Endothelial cell of umbilical vein (primary cell): ENCODE data around the gene SFXN4. TPM values are rescaled to one million over a fixed set of nuclear protein-coding genes. Genes with fewer than 3 reads are reported as not detected.

ENCODE experiments used
- BruUV-seq: library from RNA; stranded (reverse); fragments of 400-500 nt; replicated peaks from 2 replicates; lab custom pipeline; 2021; lab: Mats Ljungman, UMichigan
- CTCF ChIA-PET: fragments of 300-600, 350-600 bp; sonication (Branson Sonifier 250); formaldehyde crosslinking; loops from one replicate; lab custom pipeline; 2021; ENCODE audit warnings: antibody characterized with exemption, inconsistent platforms; lab: Charles Lee
- POLR2A ChIA-PET: fragments of 300-600, 350-600 bp; sonication (Branson Sonifier 250); formaldehyde crosslinking; loops from one replicate; lab custom pipeline; 2021; ENCODE audit warnings: antibody characterized with exemption, inconsistent platforms; lab: Charles Lee
- DNase-seq: peaks from one replicate; pipeline ENCODE4 v3.0.0-alpha.2; 2011; ENCODE audit warnings: low read depth, low spot score
- FAIRE-seq: peaks from 2 replicates; lab custom pipeline; 2011; peaks lifted over from hg19 to GRCh38; lab: Jason Lieb, UNC
- H2AFZ ChIP-seq: 2 replicates; pipeline ENCODE4 v1.6.0; 2012; ENCODE audit warnings: low read depth, low read length, control low read depth, inconsistent platforms
- H3K27ac ChIP-seq: 2 replicates; pipeline ENCODE4 v1.5.1; 2011; ENCODE audit warnings: low read depth, mild to moderate bottlenecking, control low read depth, low read length, moderate library complexity; ENCODE audit not compliant: insufficient read depth
- H3K27me3 ChIP-seq, 2 experiments: 2 replicates each; pipeline versions ENCODE4 v1.6.0 to v1.6.1; 2011; ENCODE audit warnings: low read length in 2 of 2, mixed read lengths in 1 of 2; ENCODE audit not compliant: control insufficient read depth in 2 of 2, insufficient read depth in 2 of 2
- H3K36me3 ChIP-seq, 2 experiments: 2 replicates in 1 of 2; 3 replicates in 1 of 2; pipeline ENCODE4 v1.5.1; 2011; ENCODE audit warnings: low read length in 2 of 2, mild to moderate bottlenecking in 1 of 2, moderate library complexity in 1 of 2; ENCODE audit not compliant: control insufficient read depth in 2 of 2, insufficient read depth in 2 of 2; ENCODE audit errors: extremely low read depth in 1 of 2
- H3K4me1 ChIP-seq: 3 replicates; pipeline ENCODE4 v1.5.1; 2011; ENCODE audit warnings: mild to moderate bottlenecking, low read length; ENCODE audit not compliant: control insufficient read depth, insufficient read depth; ENCODE audit errors: extremely low read depth
- H3K4me2 ChIP-seq: 2 replicates; pipeline ENCODE4 v1.6.1; 2011; ENCODE audit warnings: low read length, control low read depth, mixed read lengths; ENCODE audit not compliant: insufficient read depth
- H3K4me3 ChIP-seq, 3 experiments: fragments of 200-600 bp in 1 of 3; sonication (generic), shearing (Covaris generic) in 1 of 3; replicated peaks in 1 of 3; 2 replicates each; pipeline ENCODE4 v1.5.1; 2011 to 2016; ENCODE audit warnings: control low read depth in 3 of 3, low read length in 3 of 3, mild to moderate bottlenecking in 2 of 3, inconsistent platforms in 1 of 3, low read depth in 1 of 3, moderate library complexity in 1 of 3; ENCODE audit not compliant: insufficient read depth in 1 of 3
- H3K79me2 ChIP-seq: 2 replicates; pipeline ENCODE4 v1.6.0; 2012; ENCODE audit warnings: low read length, inconsistent platforms; ENCODE audit not compliant: control insufficient read depth, insufficient read depth
- H3K9ac ChIP-seq: replicated peaks from 2 replicates; pipeline ENCODE3; 2011; ENCODE audit warnings: low read length, control low read depth; ENCODE audit not compliant: insufficient read depth; ENCODE audit errors: extremely low read depth
- H3K9me1 ChIP-seq: replicated peaks from 3 replicates; pipeline ENCODE4 v1.6.0; 2011; ENCODE audit warnings: mild to moderate bottlenecking, low read length; ENCODE audit not compliant: control insufficient read depth, insufficient read depth; ENCODE audit errors: extremely low read depth
- H3K9me3 ChIP-seq: replicated peaks from 2 replicates; pipeline ENCODE4 v1.5.1; 2012; ENCODE audit warnings: low read length, inconsistent platforms; ENCODE audit not compliant: control insufficient read depth, insufficient read depth
- H4K20me1 ChIP-seq: replicated peaks from 2 replicates; pipeline ENCODE3; 2011; ENCODE audit warnings: mild to moderate bottlenecking, low read length; ENCODE audit not compliant: control insufficient read depth, insufficient read depth; ENCODE audit errors: extremely low read depth
- CTCF ChIP-seq, 2 donors: IDR thresholded peaks; 1 replicate in 1 of 2; 2 replicates in 1 of 2; pipeline ENCODE4 v1.5.1; 2011; ENCODE audit warnings: low read length in 2 of 2, mild to moderate bottlenecking in 2 of 2, moderate library complexity in 2 of 2, control low read depth in 1 of 2, inconsistent platforms in 1 of 2, low read depth in 1 of 2; ENCODE audit not compliant: insufficient read depth in 1 of 2; ENCODE audit errors: extremely low read depth in 1 of 2
- FOS ChIP-seq: IDR thresholded peaks from 2 replicates; pipeline ENCODE4 v1.6.1; 2011; ENCODE audit warnings: mild to moderate bottlenecking, low read length, moderate library complexity, borderline replicate concordance; ENCODE audit not compliant: insufficient read depth
- GATA2 ChIP-seq: IDR thresholded peaks from 2 replicates; pipeline ENCODE4 v1.7.0; 2011; ENCODE audit warnings: low read depth, mild to moderate bottlenecking, moderate library complexity, mixed read lengths, low read length; ENCODE audit not compliant: insufficient read length, insufficient read depth
- JUN ChIP-seq: IDR thresholded peaks from 2 replicates; pipeline ENCODE4 v1.6.1; 2011; ENCODE audit warnings: borderline replicate concordance, low read depth; ENCODE audit not compliant: insufficient read length, insufficient read depth
- MAX ChIP-seq: IDR thresholded peaks from 2 replicates; pipeline ENCODE4 v1.6.1; 2011; ENCODE audit not compliant: insufficient read depth, insufficient read length
- MYC ChIP-seq: IDR thresholded peaks from one replicate; pipeline ENCODE4 v1.6.1; 2011; ENCODE audit warnings: mild to moderate bottlenecking, low read depth, low read length
- POLR2A ChIP-seq: IDR thresholded peaks from 2 replicates; pipeline ENCODE4 v1.6.1; 2012; ENCODE audit warnings: low read depth, mild to moderate bottlenecking, control low read depth, low read length
- POLR2AphosphoS5 ChIP-seq: IDR thresholded peaks from 2 replicates; pipeline ENCODE4 v1.6.1; 2012; ENCODE audit warnings: low read depth, mild to moderate bottlenecking, control low read depth, low read length, moderate library complexity; ENCODE audit not compliant: insufficient read depth
- dilution Hi-C: fragments of 300-500 bp; cut with MboI; formaldehyde crosslinking; loops from one replicate; pipeline ENCODE4 v1.15.0; 2019; ENCODE audit warnings: low sequenced_read_pairs; ENCODE audit not compliant: extremely low pct_ligation_motif_present
- intact Hi-C: fragments of 100-400 bp; cut with micrococcal nuclease; formaldehyde crosslinking; loops from one replicate; pipeline ENCODE4 v1.10.0; 2022
- polyA plus RNA-seq, 4 experiments: library from polyadenylated mRNA; depleted of rRNA in 3 of 4; stranded (reverse) in 3 of 4; unstranded in 1 of 4; fragments of >200 nt; gene quantifications; 2 replicates each; pipeline versions ENCODE4 v1.2.1 to v1.2.3, GENCODE V29; 2011 to 2012; ENCODE audit warnings: missing spikeins in 1 of 4
- total RNA-seq: library from RNA; stranded (reverse); gene quantifications from 2 replicates; pipeline ENCODE4 v1.2.3, GENCODE V29; 2021

SFXN4 gene
- total and polyA plus RNA-seq, 2 donors (not counting 3 experiments of a cell fraction or from before 2014, with no cell fraction given), result 11.1 to 14.5 TPM

GRCh38 chr10:119162452-119163092, 2.9 kb downstream of the SFXN4 start:
- CTCF ChIA-PET, result interaction anchor here (4.1 kb wide), 1 partner anchor 283 kb away, joined by 12 read pairs; no protein-coding TSS in a partner anchor
- FAIRE-seq, result no peak

More at GRCh38 chr10:119162452-119163092, 2.9 kb downstream of the SFXN4 start:
- dilution Hi-C loops (no loop called here), intact Hi-C loops (no loop called here)
- Histone ChIP-seq H3K27ac (no peak overlapping the region), H3K9me3 (no peaks in the 10 kb centered on the region), H3K9me1 (no peaks in the 10 kb centered on the region), H3K9ac (no peak overlapping the region), H3K27me3 (no peaks in the 10 kb centered on the region), H3K36me3 (peaks cover 2% of the 10 kb centered on the region in 2 experiments), H3K4me2 (no peak overlapping the region), H4K20me1 (no peaks in the 10 kb centered on the region), H2AFZ (no peak overlapping the region), H3K4me1 (peaks cover 24% of the 10 kb centered on the region), H3K4me3 (no peak overlapping the region), H3K79me2 (no peaks in the 10 kb centered on the region)
- no TSS peak for BruUV-seq
- DNase-seq, result no peak
- TF ChIP-seq JUN (no peak), CTCF (IDR thresholded peaks at IDR 0.05; ENCODE audit: extremely low read depth in 1 of 2, insufficient read depth in 1 of 2, low read depth in 1 of 2, low read length in 2 of 2) (no peak), GATA2 (no peak), FOS (no peak), MAX (no peak), MYC (no peak), POLR2A (no peak), POLR2AphosphoS5 (no peak)
- POLR2A ChIA-PET, result no interaction called here
